ENCODE data around the gene ENO1. TPM values are rescaled to one million over a fixed set of nuclear protein-coding genes. Genes with fewer than 3 reads are reported as not detected.
A peak's percentile ranks its signal among the peaks of the same experiment; 100 is the strongest.
"Not testable (repeated sequence)": the region's sequence is repeated elsewhere in the genome, so short reads cannot be mapped to it uniquely, and the experiment has no call there.

The ENO1 gene
- total and polyA plus RNA-seq, 2 donors: 261 to 1,073 TPM

DNA sequence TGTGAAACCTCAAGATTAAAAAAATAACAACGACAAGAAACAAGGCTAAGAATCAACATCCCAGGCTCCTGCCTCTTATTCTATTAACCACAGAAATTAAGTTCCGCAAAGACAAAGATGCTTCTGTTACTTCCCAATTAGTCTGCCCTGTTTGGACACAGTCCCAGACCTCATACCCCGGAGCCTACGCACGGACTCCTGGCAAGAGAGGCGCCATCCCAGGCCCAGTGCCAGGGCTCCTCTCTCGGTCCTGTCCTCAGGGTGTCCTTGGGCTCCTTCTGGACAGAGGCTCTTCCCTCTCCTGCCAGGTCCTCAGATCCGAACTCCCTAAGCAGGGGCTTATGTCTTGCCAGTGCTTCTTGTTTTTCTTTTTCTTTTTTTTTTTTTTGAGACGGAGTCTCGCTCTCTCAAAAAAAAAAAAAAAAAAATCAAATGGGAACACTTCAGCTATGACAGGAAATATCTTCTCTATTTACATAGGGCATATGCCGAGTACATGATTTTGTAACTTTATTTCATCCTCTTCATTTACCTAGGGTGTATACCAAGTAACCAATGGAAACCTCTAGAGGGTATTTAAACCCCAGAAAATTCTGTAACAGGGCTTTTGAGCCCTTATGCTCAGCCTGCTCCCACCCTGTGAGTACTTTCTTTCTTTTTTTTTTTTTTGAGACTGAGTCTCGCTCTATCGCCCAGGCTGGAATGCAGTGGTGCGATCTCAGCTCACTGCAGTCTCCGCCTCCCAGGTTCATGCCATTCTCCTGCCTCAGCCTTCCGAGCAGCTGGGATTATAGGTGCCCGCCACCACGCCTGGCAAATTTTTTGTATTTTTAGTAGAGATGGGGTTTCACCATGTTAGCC is 11.7 kb upstream of the ENO1 start:
- no peak overlapping the region for H3K4me3 ChIP-seq (ENCODE audit: low read length in 2 of 2)
- H3K9me3 ChIP-seq (ENCODE audit: control insufficient read depth in 2 of 2, insufficient read depth in 1 of 2, low read length in 1 of 2): no peaks in the 10 kb centered on the region
- H3K4me1 ChIP-seq (ENCODE audit: control insufficient read depth in 2 of 2, insufficient read depth in 2 of 2, low read length in 2 of 2): no peaks in the 10 kb centered on the region
- H3K27me3 ChIP-seq (ENCODE audit: control insufficient read depth in 2 of 2, insufficient read depth in 1 of 2, low read length in 1 of 2): no peaks in the 10 kb centered on the region
- WGBS: 89% methylated on average over 18 of the region's 18 CpGs
- H3K27ac ChIP-seq (ENCODE audit: low read depth in 1 of 2, low read length in 1 of 2): no peak overlapping the region
- H3K36me3 ChIP-seq (ENCODE audit: control insufficient read depth in 2 of 2, insufficient read depth in 2 of 2, low read length in 1 of 2): no peaks in the 10 kb centered on the region
- no peak for DNase-seq (ENCODE audit: low read depth in 6 of 9, low spot score in 9 of 9)

DNA sequence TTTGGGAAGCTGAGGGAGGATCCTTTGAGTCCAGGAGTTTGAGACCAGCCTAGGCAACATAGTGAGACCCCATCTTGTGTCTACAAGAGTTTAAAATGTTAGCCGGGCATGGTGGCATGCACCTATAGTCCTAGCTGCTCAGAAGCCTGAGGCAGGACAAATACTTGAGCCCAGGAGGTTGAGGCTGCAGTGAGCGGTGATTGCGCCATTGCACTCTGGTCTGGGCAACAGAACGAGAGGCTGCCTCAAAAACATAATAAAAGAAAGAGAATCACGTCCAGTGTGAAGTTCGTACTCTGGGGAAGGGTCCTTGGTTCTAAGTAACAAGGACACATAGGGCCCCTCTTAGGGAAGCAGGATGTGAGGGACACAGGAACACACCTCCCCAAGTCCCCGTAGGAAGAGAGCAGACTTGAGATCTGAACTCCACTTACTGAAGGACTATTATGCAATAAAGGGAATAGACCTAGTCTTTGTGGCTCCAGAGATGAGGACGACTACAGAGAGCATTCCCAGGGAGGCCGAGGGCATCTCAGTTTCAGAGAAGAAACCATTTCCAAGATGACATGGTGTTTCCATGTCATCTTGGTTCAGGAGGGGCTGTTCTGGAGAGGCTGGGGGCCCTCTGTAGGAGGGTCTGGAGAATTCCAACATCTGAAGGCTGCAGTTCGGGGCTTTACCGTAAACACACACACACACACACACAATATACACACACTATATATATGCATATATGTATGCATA is 10.8 kb upstream of the ENO1 start:
- no peak for DNase-seq (ENCODE audit: low read depth in 6 of 9, low spot score in 9 of 9)
- Histone ChIP-seq H3K27me3 (ENCODE audit: control insufficient read depth in 2 of 2, insufficient read depth in 1 of 2, low read length in 1 of 2) (no peaks in the 10 kb centered on the region), H3K4me3 (ENCODE audit: low read length in 2 of 2) (no peak overlapping the region), H3K27ac (ENCODE audit: low read depth in 1 of 2, low read length in 1 of 2) (peak overlapping the region in 1 of 2 donors; percentile 18), H3K4me1 (ENCODE audit: control insufficient read depth in 2 of 2, insufficient read depth in 2 of 2, low read length in 2 of 2) (no peaks in the 10 kb centered on the region), H3K36me3 (ENCODE audit: control insufficient read depth in 2 of 2, insufficient read depth in 2 of 2, low read length in 1 of 2) (no peaks in the 10 kb centered on the region), H3K9me3 (ENCODE audit: control insufficient read depth in 2 of 2, insufficient read depth in 1 of 2, low read length in 1 of 2) (no peaks in the 10 kb centered on the region)
- WGBS: 96% methylated on average over 11 of the region's 11 CpGs

DNA sequence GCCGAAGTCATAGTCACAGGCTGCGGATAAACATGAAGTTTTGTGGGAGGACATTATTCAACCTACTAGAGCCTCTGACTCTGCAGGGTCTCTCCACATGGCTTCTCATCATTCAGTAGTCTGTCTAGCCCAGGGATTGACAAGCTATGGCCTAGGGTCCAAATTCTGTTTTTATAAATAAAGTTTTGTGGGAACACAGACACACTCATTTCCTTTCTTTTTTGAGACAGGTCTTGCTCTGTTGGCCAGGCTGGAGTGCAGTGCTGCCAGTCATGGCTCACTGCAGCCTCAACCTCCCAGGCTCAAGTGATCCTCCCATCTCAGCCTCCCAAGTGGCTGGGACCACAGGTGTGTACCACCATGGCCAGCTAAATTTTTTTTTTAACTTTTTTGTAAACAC is 8.1 kb upstream of the ENO1 start:
- no peaks in the 10 kb centered on the region for H3K4me1 ChIP-seq (ENCODE audit: control insufficient read depth in 2 of 2, insufficient read depth in 2 of 2, low read length in 2 of 2)
- H3K27ac ChIP-seq (ENCODE audit: low read depth in 1 of 2, low read length in 1 of 2): no peak overlapping the region
- no peak for DNase-seq (ENCODE audit: low read depth in 6 of 9, low spot score in 9 of 9)
- H3K27me3 ChIP-seq (ENCODE audit: control insufficient read depth in 2 of 2, insufficient read depth in 1 of 2, low read length in 1 of 2): no peaks in the 10 kb centered on the region
- no peaks in the 10 kb centered on the region for H3K9me3 ChIP-seq (ENCODE audit: control insufficient read depth in 2 of 2, insufficient read depth in 1 of 2, low read length in 1 of 2)
- WGBS: 98% methylated on average over 2 of the region's 2 CpGs
- H3K36me3 ChIP-seq (ENCODE audit: control insufficient read depth in 2 of 2, insufficient read depth in 2 of 2, low read length in 1 of 2): no peaks in the 10 kb centered on the region
- no peak overlapping the region for H3K4me3 ChIP-seq (ENCODE audit: low read length in 2 of 2)

DNA sequence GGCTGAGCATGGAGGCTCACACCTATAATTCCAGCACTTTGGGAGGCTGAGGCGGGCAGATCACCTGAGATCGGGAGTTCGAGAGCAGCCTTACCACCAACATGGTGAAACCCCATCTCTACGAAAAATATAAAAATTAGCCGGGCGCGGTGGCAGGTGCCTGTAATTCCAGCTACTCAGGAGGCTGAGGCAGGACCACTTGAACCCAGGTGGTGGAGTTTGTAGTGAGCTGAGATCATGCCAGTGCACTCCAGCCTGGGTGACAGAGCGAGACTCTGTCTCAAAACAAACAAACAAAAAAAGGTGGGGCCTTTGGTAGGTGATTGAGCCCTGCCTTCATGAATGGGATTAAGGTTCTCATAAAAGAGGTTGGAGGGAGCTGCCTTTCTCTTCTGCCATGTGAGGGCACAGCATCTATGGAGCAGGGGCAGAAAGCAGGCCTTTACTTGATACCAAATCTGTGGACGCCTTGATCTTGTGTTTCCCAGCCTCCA is 7.6 kb upstream of the ENO1 start:
- not testable (repeated sequence) for H3K4me1 ChIP-seq (ENCODE audit: control insufficient read depth in 2 of 2, insufficient read depth in 2 of 2, low read length in 2 of 2); H3K27me3 ChIP-seq (ENCODE audit: control insufficient read depth in 2 of 2, insufficient read depth in 1 of 2, low read length in 1 of 2); H3K9me3 ChIP-seq (ENCODE audit: control insufficient read depth in 2 of 2, insufficient read depth in 1 of 2, low read length in 1 of 2); H3K4me3 ChIP-seq (ENCODE audit: low read length in 2 of 2); H3K36me3 ChIP-seq (ENCODE audit: control insufficient read depth in 2 of 2, insufficient read depth in 2 of 2, low read length in 1 of 2); DNase-seq (ENCODE audit: low read depth in 6 of 9, low spot score in 9 of 9); H3K27ac ChIP-seq (ENCODE audit: low read depth in 1 of 2, low read length in 1 of 2)
- WGBS: 99% methylated on average over 9 of the region's 9 CpGs

DNA sequence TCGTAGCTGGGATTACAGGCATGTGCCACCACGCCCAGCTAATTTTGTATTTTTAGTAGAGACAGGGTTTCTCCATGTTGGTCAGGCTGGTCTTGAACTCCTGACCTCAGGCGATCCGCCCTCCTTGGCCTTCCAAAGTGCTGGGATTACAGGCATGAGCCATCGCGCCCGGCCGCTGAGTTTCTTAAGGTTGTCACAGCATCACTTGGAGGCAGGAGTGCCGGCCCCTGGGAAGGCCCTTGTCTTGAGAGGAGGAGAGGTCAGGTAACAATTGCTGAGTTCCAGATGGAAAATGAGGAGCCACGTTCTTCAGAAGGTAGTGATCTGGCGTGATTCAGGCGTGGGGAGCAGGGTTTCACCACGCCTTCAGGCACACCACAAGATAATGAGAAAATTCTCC is 5.6 kb upstream of the ENO1 start:
- H3K27me3 ChIP-seq (ENCODE audit: control insufficient read depth in 2 of 2, insufficient read depth in 1 of 2, low read length in 1 of 2); H3K9me3 ChIP-seq (ENCODE audit: control insufficient read depth in 2 of 2, insufficient read depth in 1 of 2, low read length in 1 of 2); H3K4me3 ChIP-seq (ENCODE audit: low read length in 2 of 2); H3K27ac ChIP-seq (ENCODE audit: low read depth in 1 of 2, low read length in 1 of 2); H3K36me3 ChIP-seq (ENCODE audit: control insufficient read depth in 2 of 2, insufficient read depth in 2 of 2, low read length in 1 of 2); DNase-seq (ENCODE audit: low read depth in 6 of 9, low spot score in 9 of 9): not testable (repeated sequence)
- H3K4me1 ChIP-seq (ENCODE audit: control insufficient read depth in 2 of 2, insufficient read depth in 2 of 2, low read length in 2 of 2): peaks cover 5 to 16% of the 10 kb centered on the region in 2 donors
- WGBS: 97% methylated on average over 13 of the region's 13 CpGs

DNA sequence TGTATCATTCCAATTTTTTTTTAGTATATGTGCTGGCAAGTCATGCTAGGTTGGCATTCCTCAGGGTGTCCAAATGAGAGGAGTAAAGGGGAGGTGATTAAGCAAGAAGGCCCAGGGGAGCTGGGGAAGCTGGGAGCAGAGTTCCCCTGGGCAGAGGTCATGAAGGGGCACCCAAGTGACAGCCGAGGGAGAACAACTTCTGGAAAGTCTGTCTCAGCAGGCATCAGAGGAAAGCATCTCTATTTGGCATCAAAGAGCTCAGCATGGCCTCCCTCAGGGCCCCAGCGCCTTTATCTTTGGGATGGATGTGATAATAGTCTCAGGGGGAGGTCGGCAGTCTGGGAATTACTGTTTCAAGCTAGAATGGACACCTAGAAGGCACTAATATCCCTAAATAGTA is 5.0 kb upstream of the ENO1 start:
- WGBS: 81% methylated on average over 3 of the region's 3 CpGs
- Histone ChIP-seq H3K27me3 (ENCODE audit: control insufficient read depth in 2 of 2, insufficient read depth in 1 of 2, low read length in 1 of 2) (no peaks in the 10 kb centered on the region), H3K36me3 (ENCODE audit: control insufficient read depth in 2 of 2, insufficient read depth in 2 of 2, low read length in 1 of 2) (no peaks in the 10 kb centered on the region), H3K27ac (ENCODE audit: low read depth in 1 of 2, low read length in 1 of 2) (no peak overlapping the region), H3K9me3 (ENCODE audit: control insufficient read depth in 2 of 2, insufficient read depth in 1 of 2, low read length in 1 of 2) (no peaks in the 10 kb centered on the region), H3K4me1 (ENCODE audit: control insufficient read depth in 2 of 2, insufficient read depth in 2 of 2, low read length in 2 of 2) (peaks cover 5 to 16% of the 10 kb centered on the region in 2 donors), H3K4me3 (ENCODE audit: low read length in 2 of 2) (no peak overlapping the region)
- DNase-seq (ENCODE audit: low read depth in 6 of 9, low spot score in 9 of 9): no peak

DNA sequence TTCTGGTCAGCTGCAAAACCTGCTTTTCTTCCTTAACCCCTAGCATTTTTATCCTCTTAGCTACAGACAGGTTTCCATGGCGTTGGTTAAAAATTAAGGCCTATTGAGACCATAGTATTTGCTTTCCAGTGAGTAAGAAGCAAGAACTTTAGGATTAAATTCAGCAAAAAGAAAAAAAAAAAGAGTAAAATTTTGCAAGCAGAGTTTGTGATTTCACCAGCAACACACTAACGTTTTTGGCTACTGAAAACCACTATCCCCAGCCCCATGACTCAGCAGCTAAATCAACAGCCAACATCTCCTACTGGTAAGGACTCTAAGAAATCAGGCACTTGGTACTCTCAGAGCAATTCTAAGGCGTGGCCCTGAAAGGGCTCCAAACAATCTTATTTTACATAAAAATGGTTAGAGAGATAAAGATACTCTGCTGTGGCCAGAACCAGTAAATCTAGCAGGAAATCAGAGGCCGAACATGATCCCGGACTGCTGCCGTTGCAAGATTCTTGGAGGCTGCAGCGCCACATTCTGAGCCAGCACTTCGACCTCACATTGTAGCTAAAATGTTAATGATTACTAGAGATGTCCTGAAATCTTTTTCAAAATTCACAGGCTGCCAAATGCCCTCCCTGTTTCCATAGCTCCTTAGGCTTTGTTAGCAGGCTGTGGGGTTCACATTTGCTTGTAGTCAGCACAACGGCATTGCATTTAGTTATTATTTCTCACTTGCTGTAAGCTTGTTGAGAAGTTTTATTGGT is 1.6 kb upstream of the ENO1 start:
- no peaks in the 10 kb centered on the region for H3K9me3 ChIP-seq (ENCODE audit: control insufficient read depth in 2 of 2, insufficient read depth in 1 of 2, low read length in 1 of 2)
- no peaks in the 10 kb centered on the region for H3K27me3 ChIP-seq (ENCODE audit: control insufficient read depth in 2 of 2, insufficient read depth in 1 of 2, low read length in 1 of 2)
- WGBS: 29% methylated on average over 9 of the region's 9 CpGs
- H3K4me3 ChIP-seq (ENCODE audit: low read length in 2 of 2): peak overlapping the region in 1 of 2 donors; percentile 80
- H3K4me1 ChIP-seq (ENCODE audit: control insufficient read depth in 2 of 2, insufficient read depth in 2 of 2, low read length in 2 of 2): peaks cover 11 to 35% of the 10 kb centered on the region in 2 donors
- peaks cover 0 to 13% of the 10 kb centered on the region in 2 donors for H3K36me3 ChIP-seq (ENCODE audit: control insufficient read depth in 2 of 2, insufficient read depth in 2 of 2, low read length in 1 of 2)
- H3K27ac ChIP-seq (ENCODE audit: low read depth in 1 of 2, low read length in 1 of 2): peak overlapping the region; percentile 25 to 99
- peak in 1 of 9 donors; percentile 50 for DNase-seq (ENCODE audit: low read depth in 6 of 9, low spot score in 9 of 9)

DNA sequence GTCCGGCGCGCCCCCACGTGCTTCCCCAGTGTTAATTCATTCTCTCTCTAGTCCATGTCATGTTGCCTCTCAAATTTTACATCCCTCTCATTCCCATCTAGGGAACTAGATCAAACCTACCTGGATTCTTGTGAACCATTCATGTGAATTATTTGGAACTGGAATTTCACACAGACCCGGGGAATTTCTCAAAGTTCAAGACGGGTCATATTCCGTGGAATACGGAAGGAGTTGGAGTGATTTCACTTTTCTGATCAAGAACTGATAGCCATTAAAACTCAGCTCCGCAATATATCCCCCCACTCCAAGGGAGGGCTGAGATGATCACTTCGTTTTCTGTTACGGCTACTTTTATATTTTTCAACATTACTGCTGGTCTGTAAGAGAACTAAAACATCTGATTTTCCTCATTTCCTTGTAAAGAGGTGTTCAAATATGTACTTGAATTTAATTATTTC is 1.0 kb upstream of the ENO1 start:
- Histone ChIP-seq H3K9me3 (ENCODE audit: control insufficient read depth in 2 of 2, insufficient read depth in 1 of 2, low read length in 1 of 2) (no peaks in the 10 kb centered on the region), H3K27me3 (ENCODE audit: control insufficient read depth in 2 of 2, insufficient read depth in 1 of 2, low read length in 1 of 2) (no peaks in the 10 kb centered on the region), H3K4me3 (ENCODE audit: low read length in 2 of 2) (peak overlapping the region; percentile 78 to 80), H3K27ac (ENCODE audit: low read depth in 1 of 2, low read length in 1 of 2) (peak overlapping the region; percentile 97 to 99), H3K4me1 (ENCODE audit: control insufficient read depth in 2 of 2, insufficient read depth in 2 of 2, low read length in 2 of 2) (peaks cover 14 to 41% of the 10 kb centered on the region in 2 donors), H3K36me3 (ENCODE audit: control insufficient read depth in 2 of 2, insufficient read depth in 2 of 2, low read length in 1 of 2) (peaks cover 5 to 19% of the 10 kb centered on the region in 2 donors)
- peak in 1 of 9 donors; percentile 35 for DNase-seq (ENCODE audit: low read depth in 6 of 9, low spot score in 9 of 9)
- 30% methylated on average over 11 of the region's 11 CpGs for WGBS
